Activated CD4-positive, alpha-beta T cell treated with anti-CD3 and anti-CD28 coated beads, Interleukin-2, Interleukin-4, amounts not matched to agents 100 ng/mL and 50 ng/mL, durations not matched to agents 16 hours and 8 hours (primary cell): ENCODE measurements around the gene ENOX2.
"Not testable (repeated sequence)": the region's sequence is repeated elsewhere in the genome, so short reads cannot be mapped to it uniquely, and the experiment has no call there.

ENCODE experiments used
- DNase-seq: peaks from one replicate; pipeline ENCODE4 v3.0.0-alpha.2; 2020; ENCODE audit warnings: low spot score

Gene ENOX2

GRCh38 chrX:130825525-130825924 is 77.5 kb downstream of the ENOX2 start:
- no peak for DNase-seq

- not testable (repeated sequence) for DNase-seq
These were observed 83.6 kb downstream of the ENOX2 start for GRCh38 chrX:130819367-130819766.

- not testable (repeated sequence) for DNase-seq
These were observed 89.1 kb downstream of the ENOX2 start for GRCh38 chrX:130813932-130814331.

- DNase-seq, result no peak
These were observed 92.4 kb downstream of the ENOX2 start for GRCh38 chrX:130810561-130810960.

- no peak for DNase-seq
These were observed 97.1 kb downstream of the ENOX2 start for GRCh38 chrX:130805903-130806302.

GRCh38 chrX:130803537-130803936 is 99.5 kb downstream of the ENOX2 start:
- no peak for DNase-seq

- no peak for DNase-seq
These were observed 101.1 kb downstream of the ENOX2 start for GRCh38 chrX:130801901-130802300.

- DNase-seq, result no peak
These were observed 103.6 kb downstream of the ENOX2 start for GRCh38 chrX:130799393-130799792.

- DNase-seq, result no peak
These were observed 109.0 kb downstream of the ENOX2 start for GRCh38 chrX:130793975-130794374.

GRCh38 chrX:130791870-130792269 is 111.1 kb downstream of the ENOX2 start:
- not testable (repeated sequence) for DNase-seq

- no peak for DNase-seq
These were observed 113.2 kb downstream of the ENOX2 start for GRCh38 chrX:130789793-130790192.

GRCh38 chrX:130788786-130789581 is 114.0 kb downstream of the ENOX2 start:
- no peak for DNase-seq

GRCh38 chrX:130786030-130786429 is 117.0 kb downstream of the ENOX2 start:
- no peak for DNase-seq

GRCh38 chrX:130778773-130779172 is 124.2 kb downstream of the ENOX2 start:
- no peak for DNase-seq

- no peak for DNase-seq
These were observed 127.2 kb downstream of the ENOX2 start for GRCh38 chrX:130775849-130776248.

GRCh38 chrX:130772776-130773143 is 130.2 kb downstream of the ENOX2 start:
- no peak for DNase-seq

GRCh38 chrX:130772105-130772775 is 130.8 kb downstream of the ENOX2 start:
- peak; percentile 22 for DNase-seq

- no peak for DNase-seq
These were observed 131.4 kb downstream of the ENOX2 start for GRCh38 chrX:130771648-130772047.

- DNase-seq, result no peak
These were observed 131.8 kb downstream of the ENOX2 start for GRCh38 chrX:130771230-130771629.

- DNase-seq, result peak; percentile 39
These were observed 132.4 kb downstream of the ENOX2 start for GRCh38 chrX:130770615-130771014.

- no peak for DNase-seq
These were observed 133.2 kb downstream of the ENOX2 start for GRCh38 chrX:130769835-130770234.

- no peak for DNase-seq
These were observed 144.9 kb downstream of the ENOX2 start for GRCh38 chrX:130758072-130758471.

- no peak for DNase-seq
These were observed 146.8 kb downstream of the ENOX2 start for GRCh38 chrX:130756233-130756632.

GRCh38 chrX:130754353-130754752 is 148.7 kb downstream of the ENOX2 start:
- DNase-seq, result no peak
